Breast epithelium (tissue), 4 donors: ENCODE results near the gene VCL. TPM values are rescaled to one million over a fixed set of nuclear protein-coding genes. Genes with fewer than 3 reads are reported as not detected.

Source experiments
- DNase-seq, 2 donors: peaks; one replicate each; pipeline ENCODE4 v3.0.0-alpha.2; 2019; ENCODE audit warnings: low spot score in 2 of 2
- H3K27ac ChIP-seq, 2 donors: fragments of 200-600 bp; sonication (generic) in 1 of 2; one replicate each; pipeline ENCODE4 v1.5.1; 2016 to 2019; ENCODE audit warnings: mild to moderate bottlenecking in 1 of 2
- H3K27me3 ChIP-seq, 2 donors: fragments of 200-600 bp; sonication (generic) in 1 of 2; one replicate each; pipeline versions ENCODE4 v1.5.1 to v1.6.0; 2017 to 2019; ENCODE audit warnings: control low read depth in 1 of 2, mild to moderate bottlenecking in 1 of 2
- H3K36me3 ChIP-seq: fragments of 200-600 bp; one replicate; pipeline ENCODE4 v1.5.1; 2019
- H3K4me1 ChIP-seq, 2 donors: fragments of 200-600 bp; sonication (generic); one replicate each; pipeline ENCODE4 v1.5.1; 2016 to 2019; ENCODE audit warnings: control low read depth in 1 of 2
- H3K4me3 ChIP-seq, 3 donors: fragments of 200-600 bp; sonication (generic); 1 replicate in 2 of 3; 2 replicates in 1 of 3; pipeline ENCODE4 v1.5.1; 2016 to 2019; ENCODE audit warnings: mild to moderate bottlenecking in 3 of 3, moderate library complexity in 2 of 3
- H3K9me3 ChIP-seq, 2 donors: fragments of 200-600 bp; sonication (generic) in 1 of 2; one replicate each; pipeline ENCODE4 v1.5.1; 2016 to 2019; ENCODE audit warnings: control low read depth in 1 of 2
- CTCF ChIP-seq, 3 donors: fragments of 450-650 bp; IDR thresholded peaks; one replicate each; pipeline ENCODE4 v1.5.1; 2016 to 2017; ENCODE audit warnings: antibody characterized with exemption in 3 of 3, mild to moderate bottlenecking in 3 of 3, moderate library complexity in 3 of 3
- POLR2A ChIP-seq: fragments of 450-650 bp; IDR thresholded peaks from one replicate; pipeline ENCODE4 v1.6.1; 2016; ENCODE audit warnings: antibody characterized with exemption, mild to moderate bottlenecking, moderate library complexity
- POLR2AphosphoS5 ChIP-seq, 3 donors: sonication (generic); formaldehyde crosslinking; IDR thresholded peaks; one replicate each; pipeline ENCODE4 v1.6.1; 2017; ENCODE audit warnings: antibody characterized with exemption in 3 of 3
- intact Hi-C: fragments of 100-400 bp; cut with DNase I; formaldehyde crosslinking; loops from one replicate; pipeline ENCODE4 v1.15.1; 2023; ENCODE audit warnings: low total_unique reads
- total RNA-seq, 3 donors: library from RNA; depleted of rRNA; stranded (reverse); fragments of >200 nt; gene quantifications; one replicate each; pipeline ENCODE4 v1.1.0, GENCODE V29; 2016

Gene VCL
- total RNA-seq, result 10 to 100 TPM; 73.1 to 95.0 (median 77.6) TPM

- Histone ChIP-seq H3K27me3 (no peaks in the 10 kb centered on the region), H3K4me3 (peak within 1 kb of the TSS; percentile 85 to 90 (median 89)), H3K36me3 (no peaks in the 10 kb centered on the region), H3K9me3 (no peaks in the 10 kb centered on the region), H3K4me1 (peaks cover 0 to 4% of the 10 kb centered on the region in 2 donors), H3K27ac (peak within 1 kb of the TSS; percentile 95 to 97)
- peak; percentile 96 for TF ChIP-seq POLR2A
- peak; percentile 95 to 97 (median 97) for TF ChIP-seq POLR2AphosphoS5 (IDR thresholded peaks at IDR 0.05)
- peak in 1 of 3 donors; percentile 10 for TF ChIP-seq CTCF (IDR thresholded peaks at IDR 0.05)
- DNase-seq, result peak; percentile 99
- intact Hi-C loops, result no loop called here
Observed at GRCh38 chr10:73997787-73998622, at the start of gene VCL. Gene VCL, plus strand, starts transcription at chr10:73998116. Its CDS starts 92 bp downstream, at chr10:73998208.

- Histone ChIP-seq H3K4me1 (no peaks in the 10 kb centered on the region), H3K36me3 (no peaks in the 10 kb centered on the region), H3K9me3 (no peaks in the 10 kb centered on the region), H3K27me3 (no peaks in the 10 kb centered on the region), H3K4me3 (no peak overlapping the region), H3K27ac (no peak overlapping the region)
- DNase-seq, result no peak
- intact Hi-C loops, result loop anchor here (10.0 kb wide), 1 partner anchor 64 kb away; no protein-coding TSS in a partner anchor
- no peak for TF ChIP-seq CTCF (IDR thresholded peaks at IDR 0.05)
- no peak for TF ChIP-seq POLR2AphosphoS5 (IDR thresholded peaks at IDR 0.05)
- no peak for TF ChIP-seq POLR2A
Observed at GRCh38 chr10:73948947-73949633, 48.8 kb upstream of the VCL start.

GRCh38 chr10:73950155-73950948 lies 47.6 kb upstream of the VCL start:
- intact Hi-C loops, result no loop called here
- H3K4me1 ChIP-seq, result no peaks in the 10 kb centered on the region
- H3K9me3 ChIP-seq, result no peaks in the 10 kb centered on the region
- H3K36me3 ChIP-seq, result no peaks in the 10 kb centered on the region
- H3K27me3 ChIP-seq, result no peaks in the 10 kb centered on the region
- peak in 1 of 2 donors; percentile 59 for DNase-seq
- H3K27ac ChIP-seq, result peak overlapping the region; percentile 29 to 63
- H3K4me3 ChIP-seq, result no peak overlapping the region
- no peak for TF ChIP-seq POLR2A
- no peak for TF ChIP-seq POLR2AphosphoS5 (IDR thresholded peaks at IDR 0.05)
- no peak for TF ChIP-seq CTCF (IDR thresholded peaks at IDR 0.05)

GRCh38 chr10:73953665-73954064 lies 44.3 kb upstream of the VCL start:
- intact Hi-C loops, result no loop called here
- Histone ChIP-seq H3K36me3 (no peaks in the 10 kb centered on the region), H3K4me1 (peaks cover 0 to 12% of the 10 kb centered on the region in 2 donors), H3K4me3 (no peak overlapping the region), H3K27ac (no peak overlapping the region), H3K27me3 (no peaks in the 10 kb centered on the region), H3K9me3 (no peaks in the 10 kb centered on the region)
- no peak for DNase-seq
- TF ChIP-seq CTCF (IDR thresholded peaks at IDR 0.05) (no peak), POLR2A (no peak), POLR2AphosphoS5 (IDR thresholded peaks at IDR 0.05) (no peak)
